Stomach (tissue), 9 donors: ENCODE measurements around the gene MARCHF3. TPM values are rescaled to one million over a fixed set of nuclear protein-coding genes. Genes with fewer than 3 reads are reported as not detected.
A peak's percentile ranks its signal among the peaks of the same experiment; 100 is the strongest.
"Not testable (repeated sequence)": the region's sequence is repeated elsewhere in the genome, so short reads cannot be mapped to it uniquely, and the experiment has no call there.

Source experiments
- DNase-seq, 2 donors: peaks; one replicate each; pipeline versions ENCODE4 v3.0.0 to v3.0.0-alpha.2; 2013 to 2019
- H3K27ac ChIP-seq, 5 donors: fragments of 200-600 bp in 4 of 5; sonication (generic) in 4 of 5; one replicate each; pipeline ENCODE4 v1.5.1; 2013 to 2019; ENCODE audit warnings: mild to moderate bottlenecking in 1 of 5, moderate library complexity in 1 of 5
- H3K27me3 ChIP-seq, 3 donors: fragments of 200-600 bp; sonication (generic); one replicate each; pipeline ENCODE4 v1.5.1; 2017 to 2019; ENCODE audit warnings: mixed run types in 1 of 3
- H3K36me3 ChIP-seq, 4 donors: fragments of 200-600 bp; sonication (generic); 1 replicate in 3 of 4; 2 replicates in 1 of 4; pipeline ENCODE4 v1.5.1; 2016 to 2019
- H3K4me1 ChIP-seq, 4 donors: fragments of 200-600 bp; sonication (generic); one replicate each; pipeline ENCODE4 v1.5.1; 2016 to 2019
- H3K4me3 ChIP-seq, 4 donors: fragments of 200-600 bp; sonication (generic) in 3 of 4; one replicate each; pipeline ENCODE4 v1.5.1; 2016 to 2019; ENCODE audit warnings: mild to moderate bottlenecking in 1 of 4
- H3K9me3 ChIP-seq, 4 donors: fragments of 200-600 bp; sonication (generic); one replicate each; pipeline ENCODE4 v1.5.1; 2016 to 2019
- EP300 ChIP-seq: sonication (generic); formaldehyde crosslinking; IDR thresholded peaks from one replicate; pipeline ENCODE4 v1.6.1; 2017; ENCODE audit warnings: antibody characterized with exemption
- POLR2A ChIP-seq, 4 donors: fragments of 450-650 bp; IDR thresholded peaks; one replicate each; pipeline ENCODE4 v1.6.1; 2016; ENCODE audit warnings: antibody characterized with exemption in 4 of 4, control low read depth in 2 of 4, mild to moderate bottlenecking in 1 of 4, moderate library complexity in 1 of 4
- POLR2AphosphoS5 ChIP-seq, 3 donors: sonication (generic); formaldehyde crosslinking; IDR thresholded peaks; one replicate each; pipeline ENCODE4 v1.6.1; 2016; ENCODE audit warnings: antibody characterized with exemption in 3 of 3
- WGBS, 5 donors: extraction: QIAGEN DNeasy Blood & Tissue Kit in 3 of 5; methylation state at CpG; one replicate each; pipeline versions ENCODE4 v1.1.5 to v1.1.7; 2013 to 2018; 5-methylcytosine and 5-hydroxymethylcytosine counted together
- intact Hi-C: fragments of 100-400 bp; cut with DNase I; formaldehyde crosslinking; loops from one replicate; pipeline ENCODE4 v1.15.1; 2023; ENCODE audit warnings: low total_unique reads
- polyA plus RNA-seq, 3 donors: library from polyadenylated mRNA; stranded (reverse); fragments of 200-250 nt; gene quantifications; one replicate each; pipeline ENCODE4 v1.2.3, GENCODE V29; 2013
- total RNA-seq, 5 donors: library from RNA; depleted of rRNA; stranded (reverse); fragments of >200 nt; gene quantifications; one replicate each; pipeline versions ENCODE4 v1.1.0 to v1.2.3, GENCODE V29; 2014 to 2016
- TF ChIP-seq, protein P1 (sequence below), 7 experiments: fragments of 450-650 bp in 4 of 7; fragments of 200-600 bp in 3 of 7; sonication (generic) in 3 of 7; IDR thresholded peaks; one replicate each; pipeline ENCODE4 v1.5.1; 2016 to 2019; ENCODE audit warnings: antibody characterized with exemption in 7 of 7, control low read depth in 2 of 7, mild to moderate bottlenecking in 1 of 7
- donor health status: healthy with polysubstance abuse.
- donor health status: Bipolar disorder and iron deficiency.
- donor health status: healthy.

Gene MARCHF3
- total and polyA plus RNA-seq, 8 donors: 1.1 to 11.9 (median 2.6) TPM; not detected in 1

- 89 to 98% (median 93%) methylated on average over 2 of the region's 2 CpGs for WGBS, 5 donors
These were observed 114.9 kb downstream of the MARCHF3 start for GRCh38 chr5:126915496-126915895.

GRCh38 chr5:126914801-126915436, 115.4 kb downstream of the MARCHF3 start:
- H3K27ac ChIP-seq: no peak overlapping the region

More at GRCh38 chr5:126915496-126915895, 114.9 kb downstream of the MARCHF3 start:
- Histone ChIP-seq H3K4me1 (peaks cover 0 to 27% (median 13%) of the 10 kb centered on the region in 4 donors), H3K9me3 (no peaks in the 10 kb centered on the region), H3K27ac (no peak overlapping the region), H3K36me3 (no peaks in the 10 kb centered on the region), H3K4me3 (no peak overlapping the region), H3K27me3 (no peaks in the 10 kb centered on the region)
- intact Hi-C loops: no loop called here
- TF ChIP-seq POLR2AphosphoS5 (IDR thresholded peaks at IDR 0.05) (no peak), POLR2A (IDR thresholded peaks at IDR 0.05) (no peak)
- no peak for DNase-seq

GRCh38 chr5:126912616-126913200, 117.7 kb downstream of the MARCHF3 start:
- H3K27me3 ChIP-seq: no peaks in the 10 kb centered on the region
- 71 to 79% (median 76%) methylated on average over 6 of the region's 6 CpGs for WGBS, 5 donors
- no peak for DNase-seq
- TF ChIP-seq POLR2AphosphoS5 (IDR thresholded peaks at IDR 0.05): no peak
- TF ChIP-seq, protein P1, sequence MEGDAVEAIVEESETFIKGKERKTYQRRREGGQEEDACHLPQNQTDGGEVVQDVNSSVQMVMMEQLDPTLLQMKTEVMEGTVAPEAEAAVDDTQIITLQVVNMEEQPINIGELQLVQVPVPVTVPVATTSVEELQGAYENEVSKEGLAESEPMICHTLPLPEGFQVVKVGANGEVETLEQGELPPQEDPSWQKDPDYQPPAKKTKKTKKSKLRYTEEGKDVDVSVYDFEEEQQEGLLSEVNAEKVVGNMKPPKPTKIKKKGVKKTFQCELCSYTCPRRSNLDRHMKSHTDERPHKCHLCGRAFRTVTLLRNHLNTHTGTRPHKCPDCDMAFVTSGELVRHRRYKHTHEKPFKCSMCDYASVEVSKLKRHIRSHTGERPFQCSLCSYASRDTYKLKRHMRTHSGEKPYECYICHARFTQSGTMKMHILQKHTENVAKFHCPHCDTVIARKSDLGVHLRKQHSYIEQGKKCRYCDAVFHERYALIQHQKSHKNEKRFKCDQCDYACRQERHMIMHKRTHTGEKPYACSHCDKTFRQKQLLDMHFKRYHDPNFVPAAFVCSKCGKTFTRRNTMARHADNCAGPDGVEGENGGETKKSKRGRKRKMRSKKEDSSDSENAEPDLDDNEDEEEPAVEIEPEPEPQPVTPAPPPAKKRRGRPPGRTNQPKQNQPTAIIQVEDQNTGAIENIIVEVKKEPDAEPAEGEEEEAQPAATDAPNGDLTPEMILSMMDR (IDR thresholded peaks at IDR 0.05): no peak
- no peak for TF ChIP-seq POLR2A (IDR thresholded peaks at IDR 0.05)
- no peak for TF ChIP-seq EP300
- H3K4me3 ChIP-seq: no peak overlapping the region
- H3K27ac ChIP-seq: no peak overlapping the region
- intact Hi-C loops: no loop called here
- no peaks in the 10 kb centered on the region for H3K36me3 ChIP-seq
- H3K9me3 ChIP-seq: peaks cover 0 to 8% (median 0%) of the 10 kb centered on the region in 4 donors
- H3K4me1 ChIP-seq: peaks cover 0 to 2% (median 0%) of the 10 kb centered on the region in 4 donors

More at GRCh38 chr5:126914801-126915436, 115.4 kb downstream of the MARCHF3 start:
- intact Hi-C loops: no loop called here
- Histone ChIP-seq H3K4me1 (peaks cover 0 to 21% (median 13%) of the 10 kb centered on the region in 4 donors), H3K9me3 (no peaks in the 10 kb centered on the region), H3K36me3 (no peaks in the 10 kb centered on the region), H3K4me3 (no peak overlapping the region), H3K27me3 (no peaks in the 10 kb centered on the region)
- no peak for DNase-seq
- TF ChIP-seq POLR2A (IDR thresholded peaks at IDR 0.05) (no peak), EP300 (no peak), POLR2AphosphoS5 (IDR thresholded peaks at IDR 0.05) (no peak)
- TF ChIP-seq, protein P1 (IDR thresholded peaks at IDR 0.05): no peak
- 88 to 96% (median 92%) methylated on average over 9 of the region's 9 CpGs for WGBS, 5 donors

DNA sequence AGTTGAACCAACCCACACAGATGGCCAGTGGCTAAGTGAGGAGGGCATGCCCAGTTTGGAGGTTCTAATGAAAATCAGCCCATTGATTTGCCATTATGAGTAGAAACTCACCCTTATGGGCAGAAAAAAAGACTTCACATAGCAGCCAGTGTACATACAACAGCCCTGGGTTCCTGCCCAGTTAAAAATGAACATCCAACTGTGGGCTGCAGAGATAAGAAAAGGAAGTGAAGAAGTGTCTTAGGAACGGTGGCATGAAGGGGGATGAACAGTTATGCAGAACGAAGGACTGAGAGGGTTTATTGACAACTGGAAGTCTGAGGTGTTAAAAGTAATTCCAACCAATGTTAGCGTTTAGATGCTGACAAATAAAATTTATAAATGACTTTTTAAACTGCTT, 118.4 kb downstream of the MARCHF3 start:
- no peak overlapping the region for H3K27ac ChIP-seq
- DNase-seq: no peak
- no peaks in the 10 kb centered on the region for H3K36me3 ChIP-seq
- no peaks in the 10 kb centered on the region for H3K4me1 ChIP-seq
- H3K27me3 ChIP-seq: no peaks in the 10 kb centered on the region
- TF ChIP-seq POLR2A (IDR thresholded peaks at IDR 0.05): no peak
- TF ChIP-seq, protein P1 (IDR thresholded peaks at IDR 0.05): no peak
- TF ChIP-seq POLR2AphosphoS5 (IDR thresholded peaks at IDR 0.05): no peak
- TF ChIP-seq EP300: no peak
- WGBS, 5 donors: 68 to 73% (median 69%) methylated on average over 3 of the region's 3 CpGs
- peaks cover 0 to 8% (median 0%) of the 10 kb centered on the region in 4 donors for H3K9me3 ChIP-seq
- no peak overlapping the region for H3K4me3 ChIP-seq
- intact Hi-C loops: no loop called here

DNA sequence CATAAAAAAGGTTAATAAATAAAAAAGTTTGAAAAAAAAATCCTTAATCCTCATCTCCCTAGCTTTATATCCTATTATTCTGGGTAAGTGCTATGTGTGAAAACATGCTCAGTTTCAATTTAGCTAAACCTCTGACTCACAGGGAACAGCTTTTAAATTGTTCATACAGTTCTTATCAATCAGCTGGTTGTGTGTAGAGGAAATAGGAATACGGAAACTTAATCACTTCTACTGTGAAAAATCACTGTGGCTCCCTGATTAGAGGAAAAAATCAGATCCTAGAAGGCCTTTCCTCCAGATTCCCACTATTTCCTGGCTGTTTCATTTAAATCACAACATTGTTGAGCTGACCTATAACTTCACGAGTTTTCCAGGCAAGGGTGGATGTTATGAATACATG, 120.5 kb downstream of the MARCHF3 start:
- DNase-seq: no peak
- Histone ChIP-seq H3K9me3 (peaks cover 0 to 8% (median 0%) of the 10 kb centered on the region in 4 donors), H3K27ac (peak overlapping the region in 1 of 5 donors; percentile 62), H3K4me3 (no peak overlapping the region), H3K4me1 (no peaks in the 10 kb centered on the region), H3K27me3 (no peaks in the 10 kb centered on the region), H3K36me3 (no peaks in the 10 kb centered on the region)
- intact Hi-C loops: no loop called here
- 37 to 66% (median 42%) methylated on average over 2 of the region's 2 CpGs for WGBS, 5 donors
- no peak for TF ChIP-seq POLR2A (IDR thresholded peaks at IDR 0.05)
- TF ChIP-seq POLR2AphosphoS5 (IDR thresholded peaks at IDR 0.05): no peak
- TF ChIP-seq, protein P1 (IDR thresholded peaks at IDR 0.05): no peak
- TF ChIP-seq EP300: no peak

- H3K36me3 ChIP-seq, H3K27ac ChIP-seq, H3K4me1 ChIP-seq, H3K27me3 ChIP-seq, intact Hi-C loops, H3K4me3 ChIP-seq, H3K9me3 ChIP-seq, DNase-seq: not testable (repeated sequence)
- WGBS, 5 donors: 100% methylated on average over 1 of the region's 1 CpG; no CpG with 5 or more reads in 4 of the 5 donors
These were observed 126.0 kb downstream of the MARCHF3 start for GRCh38 chr5:126904407-126904806.
